C4-2B (cell line): Measurements from ENCODE around the gene STAT6.
"Not testable (repeated sequence)": the region's sequence is repeated elsewhere in the genome, so short reads cannot be mapped to it uniquely, and the experiment has no call there.

Experiments
- H3K27ac ChIP-seq: fragments of 450-650 bp; 2 replicates; pipeline ENCODE4 v1.5.1; 2017
- CTCF ChIP-seq: fragments of 450-650 bp; conservative IDR thresholded peaks from 2 replicates; pipeline ENCODE4 v1.5.1; 2017; ENCODE audit warnings: mild to moderate bottlenecking
- ZFX ChIP-seq: fragments of 450-650 bp; IDR thresholded peaks from 2 replicates; pipeline ENCODE4 v1.6.1; 2017

STAT6 gene

GRCh38 chr12:57085999-57086492, 25.1 kb downstream of the STAT6 start:
- no peak for TF ChIP-seq CTCF
- TF ChIP-seq ZFX = no peak
- peak overlapping the region; percentile 81 for H3K27ac ChIP-seq

- TF ChIP-seq ZFX = no peak
- TF ChIP-seq CTCF = no peak
- H3K27ac ChIP-seq = no peak overlapping the region
Measured at GRCh38 chr12:57080855-57081254, 30.3 kb downstream of the STAT6 start.

- no peak overlapping the region for H3K27ac ChIP-seq
- TF ChIP-seq CTCF (no peak), ZFX (no peak)
Measured at GRCh38 chr12:57079821-57080220, 31.3 kb downstream of the STAT6 start.

GRCh38 chr12:57078519-57079404, 32.4 kb downstream of the STAT6 start, which contains the start of gene NEMP1:
NEMP1 (minus strand) TSS chr12:57078791; CDS start chr12:57078745, 46 bp downstream.
- TF ChIP-seq CTCF (no peak), ZFX (peak; percentile 37)
- H3K27ac ChIP-seq = peak within 1 kb of the TSS; percentile 81

- H3K27ac ChIP-seq = not testable (repeated sequence)
Measured at GRCh38 chr12:57073566-57074450, 37.4 kb downstream of the STAT6 start.

GRCh38 chr12:57072661-57073060, 38.5 kb downstream of the STAT6 start:
- TF ChIP-seq ZFX (no peak), CTCF (no peak)
- H3K27ac ChIP-seq = no peak overlapping the region

GRCh38 chr12:57069523-57069922, 41.6 kb downstream of the STAT6 start:
- no peak overlapping the region for H3K27ac ChIP-seq
- no peak for TF ChIP-seq ZFX
- peak; percentile 83 for TF ChIP-seq CTCF
